Liver (tissue), 3 donors: ENCODE measurements around the gene SLC6A17.

Source experiments
- CTCF ChIP-seq: fragments of 150-350 bp; IDR thresholded peaks from 2 replicates; pipeline ENCODE4 v1.5.1; 2017; ENCODE audit warnings: improper control_type of control experiment, low read depth, low read length; ENCODE audit not compliant: missing input control
- EGR1 ChIP-seq, 2 donors: IDR thresholded peaks; 2 replicates each; pipeline ENCODE4 v1.6.1; 2016 to 2018; ENCODE audit warnings: antibody characterized with exemption in 2 of 2, low read depth in 2 of 2
- GABPA ChIP-seq, 2 donors: IDR thresholded peaks in 1 of 2; conservative IDR thresholded peaks in 1 of 2; 2 replicates each; pipeline ENCODE4 v1.6.1; 2016; ENCODE audit warnings: antibody characterized with exemption in 2 of 2, mild to moderate bottlenecking in 1 of 2, moderate library complexity in 1 of 2
- JUND ChIP-seq, 2 donors: IDR thresholded peaks; 2 replicates each; pipeline ENCODE4 v1.6.1; 2016; ENCODE audit warnings: antibody characterized with exemption in 2 of 2
- MAX ChIP-seq: IDR thresholded peaks from 2 replicates; pipeline ENCODE4 v1.6.1; 2016; ENCODE audit warnings: antibody characterized with exemption
- RAD21 ChIP-seq, 2 donors: IDR thresholded peaks; 2 replicates each; pipeline ENCODE4 v1.6.1; 2016; ENCODE audit warnings: antibody characterized with exemption in 2 of 2, mild to moderate bottlenecking in 2 of 2
- REST ChIP-seq: IDR thresholded peaks from 2 replicates; pipeline ENCODE4 v1.6.1; 2016; ENCODE audit warnings: antibody characterized with exemption, mild to moderate bottlenecking
- SP1 ChIP-seq: IDR thresholded peaks from 2 replicates; pipeline ENCODE4 v1.6.1; 2018; ENCODE audit warnings: antibody characterized with exemption, mild to moderate bottlenecking
- TAF1 ChIP-seq: conservative IDR thresholded peaks from 2 replicates; pipeline ENCODE4 v1.6.1; 2016; ENCODE audit warnings: antibody characterized with exemption, mild to moderate bottlenecking
- YY1 ChIP-seq: IDR thresholded peaks from 2 replicates; pipeline ENCODE4 v1.6.1; 2016; ENCODE audit warnings: antibody characterized with exemption, mild to moderate bottlenecking
- ZBTB33 ChIP-seq: IDR thresholded peaks from 2 replicates; pipeline ENCODE4 v1.6.1; 2016; ENCODE audit warnings: antibody characterized with exemption
- donor health status: healthy.
- donor health status: healthy.

- no peak for TF ChIP-seq CTCF
- TF ChIP-seq SP1: no peak
- TF ChIP-seq EGR1 (IDR thresholded peaks at IDR 0.05; ENCODE audit: low read depth in 2 of 2): no peak
- no peak for TF ChIP-seq JUND (IDR thresholded peaks at IDR 0.05)
- TF ChIP-seq TAF1: no peak
- no peak for TF ChIP-seq GABPA (IDR thresholded peaks at IDR 0.05 in 1 of 2, conservative IDR thresholded peaks at IDR 0.05 in 1 of 2)
- TF ChIP-seq YY1: no peak
- TF ChIP-seq ZBTB33: no peak
- no peak for TF ChIP-seq REST
- TF ChIP-seq MAX: no peak
- no peak for TF ChIP-seq RAD21 (IDR thresholded peaks at IDR 0.05)
Observed at GRCh38 chr1:110190282-110190929, 40.1 kb downstream of the SLC6A17 start.
